Measurements from ENCODE around the gene VPS35L.

The VPS35L gene

DNA sequence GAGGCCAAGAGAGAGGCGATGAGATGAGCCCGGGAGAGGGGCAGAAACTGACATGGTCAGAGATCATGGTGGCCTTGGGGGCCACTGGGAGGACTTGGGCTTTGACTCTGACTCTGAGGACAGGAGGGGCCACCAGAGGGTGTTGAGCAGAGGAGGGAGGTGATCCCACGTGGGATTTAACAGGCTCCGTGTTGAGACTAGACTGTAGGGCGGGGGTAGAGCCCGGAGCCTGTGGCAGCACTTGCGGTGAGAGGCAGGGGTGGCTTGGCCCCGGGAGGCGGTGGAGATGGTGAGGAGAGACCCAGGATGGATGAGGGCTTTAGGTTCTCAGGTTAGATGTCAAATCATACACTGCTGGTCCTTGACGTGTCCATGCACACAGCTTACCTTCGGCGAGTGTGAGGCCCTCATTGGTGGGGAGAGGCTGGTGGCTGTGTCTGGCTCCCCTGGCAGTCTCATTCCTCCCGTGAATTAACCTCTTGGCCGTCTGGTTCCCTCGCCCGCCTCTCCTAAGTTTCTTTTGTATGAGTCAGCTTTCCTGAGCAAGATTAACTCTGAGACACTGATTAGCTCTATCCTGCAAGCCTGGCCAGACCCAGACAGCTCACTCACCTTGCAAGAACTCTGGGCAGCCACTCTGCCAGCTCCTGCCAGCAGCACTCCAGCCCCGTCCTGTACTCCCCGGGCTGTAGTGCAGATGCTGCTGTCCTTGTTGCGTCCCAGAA, 39.7 kb downstream of the VPS35L start:
- DNase-seq = no peak

GRCh38 chr16:19598805-19599510, 43.5 kb downstream of the VPS35L start:
- no peak for DNase-seq

DNA sequence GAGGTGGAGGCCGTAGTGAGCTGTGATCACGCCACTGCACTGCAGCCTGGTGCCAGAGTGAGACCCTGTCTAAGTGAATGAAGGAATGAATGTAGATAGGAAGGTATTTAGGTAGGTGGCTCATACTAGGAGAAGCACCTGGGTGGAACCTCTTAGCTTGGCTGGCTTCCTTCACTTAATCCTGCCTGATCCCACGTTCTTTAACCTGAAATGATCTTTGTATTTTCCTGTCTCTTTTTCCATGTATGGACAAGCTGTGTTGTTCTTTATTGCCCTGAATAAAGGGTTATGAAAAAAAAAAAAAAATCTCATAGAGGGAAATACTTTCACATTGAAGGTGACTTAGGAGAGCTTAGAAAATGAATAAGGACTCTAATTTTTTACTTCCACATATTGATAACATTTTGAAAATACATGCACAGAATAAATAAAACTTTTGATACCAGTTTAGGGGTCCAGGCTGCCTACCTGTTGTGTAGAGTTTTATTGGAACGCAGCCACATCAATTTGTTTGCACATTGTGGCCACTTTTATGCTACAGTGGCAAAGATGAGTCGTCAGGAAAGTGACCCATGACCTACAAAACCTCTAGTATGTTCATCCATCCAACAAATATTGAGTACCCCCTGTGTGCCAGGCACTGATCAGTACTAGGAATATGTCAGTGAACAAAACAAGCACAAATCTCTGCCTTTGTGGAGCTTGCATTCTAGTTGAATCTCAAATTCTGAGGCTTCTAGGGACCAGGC, 44.6 kb downstream of the VPS35L start:
- no peak for DNase-seq

GRCh38 chr16:19601083-19601976, 45.8 kb downstream of the VPS35L start:
- no peak for DNase-seq

DNA sequence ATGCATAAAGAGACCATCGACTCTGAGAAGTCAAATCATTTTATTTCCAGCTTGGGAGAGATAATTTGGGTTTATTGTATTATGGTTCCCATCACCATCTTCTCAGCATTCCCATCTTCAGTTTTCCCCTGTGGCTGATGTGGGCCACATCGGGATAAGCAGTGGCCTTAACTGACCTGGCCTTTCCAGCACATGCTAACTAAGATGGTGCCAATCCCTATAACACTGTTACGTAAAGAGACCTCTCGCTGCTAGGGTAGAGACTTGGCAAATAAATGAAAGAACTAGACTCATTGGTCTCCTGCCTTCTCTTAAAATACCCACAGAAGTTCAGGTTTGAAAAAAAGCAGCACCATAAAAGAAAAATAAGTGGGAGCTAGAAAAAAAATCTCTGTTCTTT, 49.4 kb downstream of the VPS35L start:
- no peak for DNase-seq

DNA sequence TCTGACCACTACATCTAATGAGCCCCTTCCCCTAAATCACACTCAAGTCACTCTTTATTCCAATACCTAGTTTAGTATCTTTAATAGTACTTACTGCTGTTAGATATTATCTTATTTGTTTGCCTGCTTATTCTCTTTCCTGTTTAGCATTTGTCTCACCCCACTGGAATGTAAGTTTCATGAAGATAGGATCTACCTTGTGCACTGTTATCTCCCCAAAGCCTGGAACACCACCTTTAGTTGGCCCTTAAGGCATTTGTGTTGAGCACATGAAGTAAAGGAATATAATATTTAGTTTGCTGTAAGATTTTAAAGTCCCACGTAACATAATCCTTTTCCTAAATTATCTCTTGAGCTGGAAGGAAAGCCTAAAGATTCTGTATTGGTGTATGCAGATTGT, 50.2 kb downstream of the VPS35L start:
- no peak for DNase-seq

DNA sequence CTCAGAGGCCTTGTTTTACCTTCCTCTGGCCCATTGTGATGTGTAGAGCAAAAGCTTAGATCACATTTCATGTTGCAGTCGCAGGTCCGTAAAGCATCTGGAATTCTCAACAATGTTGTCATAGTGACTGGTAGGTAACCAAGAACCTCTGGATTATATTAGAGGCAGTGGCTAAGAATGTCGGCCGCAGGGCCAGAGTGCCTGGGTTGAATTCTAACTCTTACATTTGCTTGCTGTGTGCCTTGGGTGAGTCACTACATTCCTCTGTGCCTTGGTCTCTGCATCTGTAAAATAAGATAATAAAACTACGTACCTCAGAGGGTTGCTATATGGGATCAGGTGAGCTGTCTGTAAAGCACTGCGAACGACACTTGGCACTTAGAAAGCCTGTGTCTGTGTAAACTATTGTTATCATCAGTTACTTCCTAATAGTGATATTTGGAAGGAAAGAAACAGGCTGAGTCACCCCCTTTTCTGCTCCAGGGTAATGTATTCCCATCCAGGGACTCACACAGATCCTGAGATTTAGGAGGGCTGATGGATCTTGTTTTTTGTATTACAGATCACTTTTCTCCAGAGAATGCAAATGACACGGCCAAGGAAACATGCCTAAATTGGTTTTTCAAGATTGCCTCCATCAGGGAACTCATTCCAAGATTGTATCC, 52.2 kb downstream of the VPS35L start:
- DNase-seq = no peak

DNA sequence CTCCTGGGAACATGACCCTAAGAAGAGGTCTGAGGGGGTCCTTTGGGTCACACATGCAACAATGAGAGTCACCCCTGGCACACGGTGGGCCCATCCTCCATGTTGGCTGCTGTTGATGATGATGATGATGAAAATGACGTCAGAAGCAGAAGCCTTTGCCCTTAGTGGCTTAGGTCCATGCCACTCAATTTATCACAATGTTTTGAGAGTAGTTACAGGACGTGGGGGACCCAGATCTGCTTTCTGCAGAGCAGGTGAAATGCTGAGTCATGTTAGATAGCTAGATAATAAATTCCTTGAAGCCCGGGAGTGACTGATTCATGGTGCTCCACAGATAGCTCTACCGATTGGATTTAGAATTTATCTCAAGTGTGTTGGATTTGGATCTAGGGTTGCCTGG, 53.9 kb downstream of the VPS35L start:
- DNase-seq = no peak

DNA sequence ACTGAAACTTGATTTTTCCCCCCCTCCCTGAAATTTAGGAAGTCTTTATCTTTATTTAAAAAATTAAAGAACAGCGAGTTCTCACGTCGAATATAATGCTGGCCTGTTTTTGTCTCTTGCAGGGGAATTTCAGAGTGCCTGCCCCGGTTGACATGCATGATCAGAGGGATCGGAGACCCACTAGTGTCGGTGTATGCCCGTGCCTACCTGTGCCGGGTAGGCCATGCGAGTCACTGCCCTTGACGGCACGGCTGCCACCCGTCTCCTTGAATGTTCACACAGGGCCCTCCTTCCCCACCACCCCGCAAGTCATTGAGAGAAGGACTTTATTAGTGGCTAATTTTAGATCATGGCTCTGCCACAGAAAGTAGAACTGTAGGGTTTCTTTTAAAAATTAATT, 54.7 kb downstream of the VPS35L start:
- no peak for DNase-seq

GRCh38 chr16:19613834-19614233, 58.3 kb downstream of the VPS35L start:
- no peak for DNase-seq

- no peak for DNase-seq
Measured at GRCh38 chr16:19616241-19616640, 60.7 kb downstream of the VPS35L start.

DNA sequence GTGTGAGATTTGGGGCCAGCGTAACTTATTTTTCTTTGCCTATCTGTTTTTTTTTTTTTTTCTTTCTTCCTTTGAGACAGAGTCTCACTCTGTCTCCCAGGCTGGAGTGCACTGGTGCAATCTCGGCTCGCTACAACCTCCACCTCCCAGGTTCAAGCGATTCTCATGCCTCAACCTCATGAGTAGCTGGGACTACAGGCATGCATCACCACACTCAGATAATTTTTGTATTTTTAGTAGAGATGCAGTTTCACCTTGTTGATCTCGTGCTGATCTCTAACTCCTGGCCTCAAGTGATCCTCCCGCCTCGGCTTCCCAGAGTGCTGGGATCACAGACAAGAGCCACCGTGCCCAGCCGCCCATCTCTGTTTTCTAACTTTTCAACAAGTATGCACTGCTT, 63.4 kb downstream of the VPS35L start:
- DNase-seq = no peak

- DNase-seq = no peak
Measured at GRCh38 chr16:19621445-19621844, 65.9 kb downstream of the VPS35L start.

DNA sequence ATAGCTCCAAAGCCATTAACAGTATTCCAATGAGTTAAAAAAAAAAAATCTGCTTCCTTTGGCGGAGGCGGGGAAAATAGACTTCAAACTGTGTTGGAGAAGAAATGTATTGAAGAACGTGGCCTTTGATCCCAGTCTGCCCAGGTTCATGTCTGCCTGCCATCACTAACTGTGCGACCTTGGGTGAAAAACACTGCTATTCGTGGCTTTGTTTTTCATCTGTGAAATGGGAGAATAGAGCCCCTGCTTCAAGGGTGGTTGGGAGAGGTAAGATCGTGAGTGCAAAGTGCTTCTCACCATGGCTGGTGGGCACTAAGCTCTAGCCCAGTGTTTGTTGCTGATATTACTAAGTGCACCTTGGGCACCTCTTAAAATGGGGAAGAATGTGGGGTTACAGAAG, 69.5 kb downstream of the VPS35L start:
- DNase-seq = no peak

- DNase-seq = no peak
Measured at GRCh38 chr16:19636436-19637267, 81.1 kb downstream of the VPS35L start.

- no peak for DNase-seq
Measured at GRCh38 chr16:19639986-19640421, 84.5 kb downstream of the VPS35L start.

- no peak for DNase-seq
Measured at GRCh38 chr16:19642501-19642900, 87.0 kb downstream of the VPS35L start.

GRCh38 chr16:19644877-19645276, 89.4 kb downstream of the VPS35L start:
- no peak for DNase-seq

DNA sequence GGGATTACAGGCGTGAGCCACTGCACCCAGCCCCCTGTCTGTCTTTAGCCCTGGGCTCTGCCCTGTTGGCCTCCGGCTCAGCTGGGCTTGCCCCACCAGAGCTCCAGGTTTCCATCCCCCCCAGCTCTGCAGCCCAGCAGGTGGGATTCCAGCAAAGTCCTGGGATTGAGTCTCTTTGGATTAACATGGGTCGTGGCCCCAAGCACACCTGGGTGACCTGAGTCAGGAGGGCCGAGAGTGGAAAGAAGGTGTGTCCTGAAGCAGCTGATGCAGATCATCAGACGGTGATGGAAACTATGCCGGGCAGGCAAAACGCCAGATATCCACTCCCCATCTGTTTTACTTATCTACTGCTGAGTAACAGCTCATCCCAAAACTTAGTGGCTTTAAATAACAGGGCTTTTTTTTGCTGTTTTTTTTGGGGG, 90.1 kb downstream of the VPS35L start:
- DNase-seq = no peak

DNA sequence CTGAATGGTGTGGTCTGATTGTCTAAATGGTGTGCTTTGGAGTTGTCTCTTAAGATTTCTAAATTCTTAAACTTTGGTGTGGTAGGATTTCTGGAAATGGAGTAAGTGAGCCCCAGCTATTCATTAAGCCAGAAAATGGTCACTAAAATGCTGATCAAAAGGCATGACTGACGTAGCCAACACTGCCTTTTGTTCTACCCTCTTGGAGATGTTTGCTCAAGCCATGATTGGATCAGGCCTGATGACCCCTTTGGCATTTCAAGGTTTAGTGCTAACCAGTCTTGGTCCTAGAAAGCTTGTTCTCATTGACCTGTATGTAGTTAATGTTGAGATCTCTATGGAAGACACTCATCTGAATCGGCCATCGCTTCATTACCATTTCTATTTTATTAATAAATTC, 94.5 kb downstream of the VPS35L start:
- no peak for DNase-seq

DNA sequence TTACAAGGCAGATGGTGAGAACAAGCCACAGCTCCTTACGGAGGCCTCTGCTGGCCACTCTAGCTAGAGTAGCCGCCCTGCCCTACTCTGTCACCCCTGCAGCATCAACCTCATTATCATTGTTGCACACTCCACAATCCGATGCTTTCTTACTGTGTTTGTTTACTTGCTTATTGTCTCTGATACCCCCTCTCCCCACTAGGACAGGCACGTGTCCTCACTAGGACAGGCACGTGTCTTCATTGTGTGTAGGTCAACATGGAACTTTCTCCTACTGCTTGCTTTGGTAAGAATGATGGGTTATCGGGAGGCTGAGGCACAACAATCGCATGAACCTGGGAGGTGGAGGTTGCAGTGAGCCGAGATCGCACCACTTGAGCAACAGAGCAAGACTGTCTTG, 98.6 kb downstream of the VPS35L start:
- DNase-seq = no peak

All from NCI-H510A (cell line).